Hepatocyte (in vitro differentiated cells): ENCODE data around the gene SUMO3. TPM values are rescaled to one million over a fixed set of nuclear protein-coding genes. Genes with fewer than 3 reads are reported as not detected.

Source experiments
- DNase-seq: peaks from one replicate; pipeline ENCODE4 v3.0.0-alpha.2; 2016; ENCODE audit warnings: low spot score
- H2AFZ ChIP-seq: fragments of 200-600 bp; sonication (generic); 2 replicates; pipeline ENCODE4 v1.6.0; 2016; ENCODE audit warnings: antibody characterized with exemption, mild to moderate bottlenecking
- H3K27ac ChIP-seq: fragments of 200-600 bp; sonication (generic); 2 replicates; pipeline ENCODE4 v1.5.1; 2016; ENCODE audit warnings: mild to moderate bottlenecking
- H3K27me3 ChIP-seq: fragments of 200-600 bp; sonication (generic); 2 replicates; pipeline ENCODE4 v1.6.1; 2016
- H3K36me3 ChIP-seq: fragments of 200-600 bp; sonication (generic); replicated peaks from 2 replicates; pipeline ENCODE4 v1.5.1; 2016; ENCODE audit warnings: low read depth; ENCODE audit not compliant: insufficient read depth
- H3K4me1 ChIP-seq: fragments of 200-600 bp; sonication (generic); 2 replicates; pipeline ENCODE4 v1.5.1; 2016; ENCODE audit warnings: mild to moderate bottlenecking, moderate library complexity; ENCODE audit not compliant: insufficient read depth
- H3K4me2 ChIP-seq: fragments of 200-600 bp; sonication (generic); 2 replicates; pipeline ENCODE4 v1.6.0; 2016
- H3K4me3 ChIP-seq: fragments of 200-600 bp; sonication (generic); 2 replicates; pipeline ENCODE4 v1.5.1; 2016; ENCODE audit warnings: mild to moderate bottlenecking
- H3K79me2 ChIP-seq: fragments of 200-600 bp; sonication (generic); 2 replicates; pipeline ENCODE4 v1.6.0; 2017; ENCODE audit warnings: mild to moderate bottlenecking
- H3K9me2 ChIP-seq: fragments of 200-600 bp; sonication (generic); replicated peaks from 2 replicates; pipeline ENCODE4 v1.6.0; 2017; ENCODE audit warnings: mild to moderate bottlenecking; ENCODE audit not compliant: insufficient read depth
- H3K9me3 ChIP-seq: fragments of 200-600 bp; sonication (generic); 2 replicates; pipeline ENCODE4 v1.5.1; 2016; ENCODE audit warnings: low read depth, mild to moderate bottlenecking
- H4K20me1 ChIP-seq: fragments of 200-600 bp; sonication (generic); 2 replicates; pipeline ENCODE4 v1.6.0; 2016; ENCODE audit warnings: mild to moderate bottlenecking; ENCODE audit not compliant: insufficient read depth, poor library complexity, severe bottlenecking
- EZH2 ChIP-seq: fragments of 200-600 bp; sonication (generic); IDR thresholded peaks from 2 replicates; pipeline ENCODE4 v1.6.1; 2016; ENCODE audit warnings: antibody characterized with exemption, mild to moderate bottlenecking, borderline replicate concordance
- EZH2phosphoT487 ChIP-seq: fragments of 200-600 bp; sonication (generic); IDR thresholded peaks from one replicate; pipeline ENCODE4 v1.6.1; 2018; ENCODE audit warnings: antibody characterized with exemption, mild to moderate bottlenecking, low read depth, moderate library complexity; ENCODE audit not compliant: unreplicated experiment, severe bottlenecking
- WGBS: methylation state at CpG from one replicate; pipeline ENCODE4 v1.1.6; 2016; ENCODE audit warnings: low lambda C conversion rate; ENCODE audit errors: missing lambda C conversion rate; 5-methylcytosine and 5-hydroxymethylcytosine counted together
- polyA plus RNA-seq: library from polyadenylated mRNA; unstranded; fragments of >200 nt; fragmentation: Nextera tagmentation; extraction: Ambion mirVana; gene quantifications from 2 replicates; pipeline ENCODE4 v1.2.1, GENCODE V29; 2016
- total RNA-seq: library from RNA; depleted of rRNA; stranded (reverse); fragments of >200 nt; gene quantifications from 2 replicates; pipeline ENCODE4 v1.2.3, GENCODE V29; 2014
- TF ChIP-seq, protein P1 (sequence below): fragments of 200-600 bp; sonication (generic); IDR thresholded peaks from 2 replicates; pipeline ENCODE4 v1.5.1; 2016; ENCODE audit warnings: antibody characterized with exemption, mild to moderate bottlenecking; ENCODE audit not compliant: poor library complexity

The SUMO3 gene
- total and polyA plus RNA-seq, 2 experiments from 2014 or later = 68.5 to 97.0 TPM

DNA sequence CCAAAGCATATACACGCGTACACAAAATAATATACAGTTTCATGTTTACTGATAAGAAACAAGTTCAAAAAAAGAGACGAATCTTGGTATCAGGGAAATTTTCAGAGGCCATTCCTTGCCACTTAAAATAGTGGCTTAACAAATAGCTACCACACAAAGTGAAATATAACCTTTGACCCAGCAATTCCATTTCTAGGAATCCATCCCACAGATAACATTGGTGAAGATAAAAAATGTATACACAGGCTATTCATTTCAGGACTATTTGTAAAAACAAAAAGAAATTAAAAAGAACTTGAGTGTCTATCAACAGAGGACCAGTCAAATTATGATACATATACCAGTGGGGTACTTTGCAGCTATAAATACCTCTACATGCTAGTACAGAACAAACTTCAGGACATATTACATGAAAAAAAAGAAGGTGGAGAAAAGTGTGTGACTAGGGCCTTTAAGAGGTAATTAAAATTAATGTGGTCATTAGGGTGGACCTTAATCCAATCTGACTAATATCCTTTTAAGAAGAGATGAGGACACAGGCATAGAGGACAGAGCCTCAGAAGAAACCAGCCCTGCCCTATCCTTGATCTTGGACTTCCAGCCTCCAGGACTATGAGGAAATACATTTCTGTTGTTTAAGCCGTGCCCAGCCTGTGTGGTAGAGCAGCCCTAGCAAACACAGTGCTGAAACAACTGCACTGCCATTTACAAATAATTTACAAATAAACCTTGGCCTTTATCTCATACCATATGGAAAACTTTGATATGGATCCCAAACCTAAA lies 24.1 kb downstream of the SUMO3 start:
- Histone ChIP-seq H3K4me2 (no peak overlapping the region), H2AFZ (no peak overlapping the region), H3K27me3 (no peaks in the 10 kb centered on the region), H3K4me3 (no peak overlapping the region), H4K20me1 (peaks cover 9% of the 10 kb centered on the region), H3K79me2 (peaks cover 87% of the 10 kb centered on the region), H3K4me1 (peaks cover 9% of the 10 kb centered on the region), H3K27ac (no peak overlapping the region), H3K9me2 (no peaks in the 10 kb centered on the region), H3K9me3 (no peaks in the 10 kb centered on the region), H3K36me3 (no peaks in the 10 kb centered on the region)
- TF ChIP-seq EZH2 = no peak
- TF ChIP-seq, protein P1, sequence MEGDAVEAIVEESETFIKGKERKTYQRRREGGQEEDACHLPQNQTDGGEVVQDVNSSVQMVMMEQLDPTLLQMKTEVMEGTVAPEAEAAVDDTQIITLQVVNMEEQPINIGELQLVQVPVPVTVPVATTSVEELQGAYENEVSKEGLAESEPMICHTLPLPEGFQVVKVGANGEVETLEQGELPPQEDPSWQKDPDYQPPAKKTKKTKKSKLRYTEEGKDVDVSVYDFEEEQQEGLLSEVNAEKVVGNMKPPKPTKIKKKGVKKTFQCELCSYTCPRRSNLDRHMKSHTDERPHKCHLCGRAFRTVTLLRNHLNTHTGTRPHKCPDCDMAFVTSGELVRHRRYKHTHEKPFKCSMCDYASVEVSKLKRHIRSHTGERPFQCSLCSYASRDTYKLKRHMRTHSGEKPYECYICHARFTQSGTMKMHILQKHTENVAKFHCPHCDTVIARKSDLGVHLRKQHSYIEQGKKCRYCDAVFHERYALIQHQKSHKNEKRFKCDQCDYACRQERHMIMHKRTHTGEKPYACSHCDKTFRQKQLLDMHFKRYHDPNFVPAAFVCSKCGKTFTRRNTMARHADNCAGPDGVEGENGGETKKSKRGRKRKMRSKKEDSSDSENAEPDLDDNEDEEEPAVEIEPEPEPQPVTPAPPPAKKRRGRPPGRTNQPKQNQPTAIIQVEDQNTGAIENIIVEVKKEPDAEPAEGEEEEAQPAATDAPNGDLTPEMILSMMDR = no peak
- TF ChIP-seq EZH2phosphoT487 = no peak
- no peak for DNase-seq
- WGBS = 32% methylated on average over 4 of the region's 4 CpGs

DNA sequence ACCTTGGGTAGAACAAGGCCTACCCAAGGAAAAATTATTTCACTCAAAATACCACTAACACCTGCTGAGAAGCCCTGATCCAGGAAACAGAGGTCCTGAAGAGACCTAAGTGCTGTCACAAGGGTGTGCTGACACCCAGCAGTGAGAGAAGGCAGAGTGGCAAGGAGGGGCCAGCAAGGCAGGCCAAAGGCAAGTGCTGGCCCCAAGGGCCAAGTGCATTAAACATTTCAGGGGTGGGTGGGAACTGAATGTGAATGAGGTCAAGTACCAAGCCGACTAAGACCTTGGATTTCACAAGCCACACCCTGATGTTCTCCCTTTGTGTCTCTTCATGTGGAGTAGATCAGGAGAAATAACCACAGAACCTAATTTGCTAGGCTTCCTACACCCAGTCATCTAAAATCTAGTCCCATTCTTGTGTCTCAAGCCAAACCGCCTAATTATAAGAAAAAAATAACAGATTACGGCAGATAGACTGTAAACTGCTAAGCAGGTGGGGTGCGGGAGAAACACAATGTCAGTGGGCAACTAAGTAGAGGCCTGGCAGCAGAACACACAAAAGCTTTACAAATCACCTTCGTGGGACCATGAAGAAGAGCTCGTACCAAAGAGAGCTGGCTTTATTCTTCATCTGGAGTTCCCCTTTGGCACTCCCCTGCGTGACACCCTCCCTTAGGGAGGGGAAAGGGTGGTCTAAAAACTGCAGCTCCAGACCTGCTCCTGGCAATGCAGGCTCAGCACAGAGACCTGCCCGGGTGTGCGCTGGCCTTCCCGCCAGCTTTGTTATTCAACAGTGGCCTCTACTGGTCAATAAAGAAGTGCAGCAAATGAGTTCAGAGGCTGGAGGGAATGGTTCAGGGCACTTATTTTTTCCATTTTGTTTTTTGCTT lies 24.9 kb downstream of the SUMO3 start:
- H3K4me3 ChIP-seq = no peak overlapping the region
- peaks cover 8% of the 10 kb centered on the region for H4K20me1 ChIP-seq
- H2AFZ ChIP-seq = no peak overlapping the region
- H3K4me2 ChIP-seq = no peak overlapping the region
- H3K36me3 ChIP-seq = no peaks in the 10 kb centered on the region
- no peak for TF ChIP-seq EZH2phosphoT487
- TF ChIP-seq, protein P1 = peak; percentile 89
- peaks cover 87% of the 10 kb centered on the region for H3K79me2 ChIP-seq
- no peaks in the 10 kb centered on the region for H3K9me3 ChIP-seq
- peak; percentile 83 for DNase-seq
- 27% methylated on average over 10 of the region's 10 CpGs for WGBS
- peak overlapping the region; percentile 66 for H3K27ac ChIP-seq
- no peaks in the 10 kb centered on the region for H3K9me2 ChIP-seq
- H3K27me3 ChIP-seq = no peaks in the 10 kb centered on the region
- H3K4me1 ChIP-seq = peaks cover 9% of the 10 kb centered on the region

DNA sequence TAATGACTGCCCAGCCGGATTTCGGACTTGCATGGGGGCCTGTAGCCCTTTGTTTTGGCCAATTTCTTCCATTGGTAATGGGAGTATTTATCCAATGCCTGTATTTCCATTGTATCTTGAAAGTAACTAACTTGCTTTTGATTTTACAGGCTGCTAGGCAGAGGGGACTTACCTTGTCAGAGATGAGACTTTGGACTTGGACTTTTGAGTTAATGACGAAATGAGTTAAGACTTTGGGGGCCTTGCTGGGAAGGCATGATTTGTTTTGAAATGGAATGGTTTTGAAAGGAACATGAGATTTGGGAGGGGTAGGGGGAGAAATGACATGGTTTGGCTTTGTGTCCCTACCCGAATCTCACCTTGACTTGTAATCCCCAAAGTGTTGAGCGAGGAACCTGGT lies 25.9 kb downstream of the SUMO3 start:
- Histone ChIP-seq H3K27ac (peak overlapping the region; percentile 66), H2AFZ (no peak overlapping the region), H3K27me3 (no peaks in the 10 kb centered on the region), H3K4me2 (no peak overlapping the region), H3K79me2 (peaks cover 89% of the 10 kb centered on the region), H3K4me3 (no peak overlapping the region), H3K9me2 (no peaks in the 10 kb centered on the region), H3K36me3 (no peaks in the 10 kb centered on the region), H3K4me1 (peaks cover 9% of the 10 kb centered on the region), H3K9me3 (no peaks in the 10 kb centered on the region), H4K20me1 (peaks cover 8% of the 10 kb centered on the region)
- DNase-seq = no peak
- TF ChIP-seq, protein P1 = no peak
- no peak for TF ChIP-seq EZH2phosphoT487
- WGBS = 95% methylated on average over 5 of the region's 5 CpGs
